Adrenal gland (tissue), 5 donors: ENCODE measurements around the gene SIAE.

Experiments
- CTCF ChIP-seq, 6 experiments: fragments of 450-650 bp in 4 of 6; fragments of 200-600 bp in 2 of 6; sonication (generic) in 1 of 6; IDR thresholded peaks; 1 replicate in 5 of 6; 2 replicates in 1 of 6; pipeline versions ENCODE4 v1.5.1 to v1.8.0; 2016 to 2021; ENCODE audit warnings: antibody characterized with exemption in 6 of 6, mild to moderate bottlenecking in 2 of 6, moderate library complexity in 1 of 6
- POLR2A ChIP-seq, 2 donors: fragments of 450-650 bp; IDR thresholded peaks; one replicate each; pipeline ENCODE4 v1.6.1; 2017; ENCODE audit warnings: antibody characterized with exemption in 2 of 2, mild to moderate bottlenecking in 2 of 2, moderate library complexity in 1 of 2
- donor health status: DM: no; HTN: no; CAD: no.

- TF ChIP-seq POLR2A (IDR thresholded peaks at IDR 0.05) (no peak), CTCF (IDR thresholded peaks at IDR 0.05) (no peak)
Observed at GRCh38 chr11:124612045-124612444, 61.5 kb downstream of the SIAE start.
